KMS-11 (cell line): ENCODE results near the gene CCDC102A.

Experiments
- H2AFZ ChIP-seq: fragments of 200-600 bp; sonication (generic); 2 replicates; pipeline ENCODE4 v1.6.1; 2016; ENCODE audit warnings: antibody characterized with exemption, mixed run types, low read depth
- H3K27ac ChIP-seq: fragments of 200-600 bp; sonication (generic); 2 replicates; pipeline ENCODE4 v1.6.1; 2016; ENCODE audit warnings: mild to moderate bottlenecking, mixed run types
- H3K27me3 ChIP-seq: fragments of 200-600 bp; sonication (generic); 2 replicates; pipeline ENCODE4 v1.6.1; 2017; ENCODE audit warnings: mild to moderate bottlenecking, low read depth, mixed run types, moderate library complexity; ENCODE audit not compliant: insufficient read depth
- H3K36me3 ChIP-seq: fragments of 200-600 bp; sonication (generic); 2 replicates; pipeline ENCODE4 v1.6.1; 2017; ENCODE audit warnings: mild to moderate bottlenecking, mixed run types; ENCODE audit not compliant: insufficient read depth
- H3K4me1 ChIP-seq: fragments of 200-600 bp; sonication (generic); 2 replicates; pipeline ENCODE4 v1.6.1; 2016; ENCODE audit warnings: mild to moderate bottlenecking, low read depth, mixed run types; ENCODE audit not compliant: poor library complexity, severe bottlenecking
- H3K4me2 ChIP-seq: fragments of 200-600 bp; sonication (generic); 2 replicates; pipeline ENCODE4 v1.7.0; 2016; ENCODE audit warnings: mild to moderate bottlenecking, mixed run types
- H3K4me3 ChIP-seq: fragments of 200-600 bp; sonication (generic); IDR thresholded peaks from 2 replicates; pipeline ENCODE4 v1.6.1; 2017; ENCODE audit warnings: low read depth, low read length, mixed read lengths; ENCODE audit not compliant: insufficient read depth
- H3K79me2 ChIP-seq: fragments of 200-600 bp; sonication (generic); 2 replicates; pipeline ENCODE4 v1.6.1; 2016; ENCODE audit warnings: low read depth, mixed run types; ENCODE audit not compliant: insufficient read depth
- H3K9ac ChIP-seq: fragments of 200-600 bp; sonication (generic); 2 replicates; pipeline ENCODE4 v1.6.1; 2016; ENCODE audit warnings: mild to moderate bottlenecking, mixed run types
- H4K20me1 ChIP-seq: fragments of 200-600 bp; sonication (generic); 2 replicates; pipeline ENCODE4 v1.6.1; 2016; ENCODE audit warnings: mild to moderate bottlenecking, mixed run types; ENCODE audit not compliant: insufficient read depth
- CTCF ChIP-seq: fragments of 200-600 bp; sonication (generic); conservative IDR thresholded peaks from 2 replicates; pipeline ENCODE4 v1.6.1; 2017; ENCODE audit warnings: low read depth, mild to moderate bottlenecking, antibody characterized with exemption, low read length, moderate library complexity, mixed read lengths

CCDC102A gene

GRCh38 chr16:57518520-57518919, 17.9 kb downstream of the CCDC102A start:
- no peak overlapping the region for H3K4me3 ChIP-seq
- no peak for TF ChIP-seq CTCF
- H3K4me2 ChIP-seq, result no peak overlapping the region
- H3K79me2 ChIP-seq, result no peaks in the 10 kb centered on the region
- H4K20me1 ChIP-seq, result no peaks in the 10 kb centered on the region
- no peak overlapping the region for H2AFZ ChIP-seq
- no peaks in the 10 kb centered on the region for H3K27me3 ChIP-seq
- H3K36me3 ChIP-seq, result no peaks in the 10 kb centered on the region
- no peaks in the 10 kb centered on the region for H3K4me1 ChIP-seq
- H3K9ac ChIP-seq, result no peak overlapping the region
- no peak overlapping the region for H3K27ac ChIP-seq

GRCh38 chr16:57517397-57518367, 18.7 kb downstream of the CCDC102A start:
- no peaks in the 10 kb centered on the region for H4K20me1 ChIP-seq
- H2AFZ ChIP-seq, result no peak overlapping the region
- no peaks in the 10 kb centered on the region for H3K4me1 ChIP-seq
- TF ChIP-seq CTCF, result no peak
- no peaks in the 10 kb centered on the region for H3K27me3 ChIP-seq
- no peaks in the 10 kb centered on the region for H3K36me3 ChIP-seq
- H3K9ac ChIP-seq, result no peak overlapping the region
- H3K79me2 ChIP-seq, result no peaks in the 10 kb centered on the region
- no peak overlapping the region for H3K4me2 ChIP-seq
- no peak overlapping the region for H3K27ac ChIP-seq
- no peak overlapping the region for H3K4me3 ChIP-seq

- Histone ChIP-seq H4K20me1 (no peaks in the 10 kb centered on the region), H3K4me3 (no peak overlapping the region), H3K4me2 (no peak overlapping the region), H3K27me3 (no peaks in the 10 kb centered on the region), H3K9ac (no peak overlapping the region), H3K4me1 (no peaks in the 10 kb centered on the region), H3K27ac (no peak overlapping the region), H3K36me3 (no peaks in the 10 kb centered on the region), H2AFZ (no peak overlapping the region), H3K79me2 (no peaks in the 10 kb centered on the region)
- TF ChIP-seq CTCF, result no peak
Observed at GRCh38 chr16:57516773-57517172, 19.6 kb downstream of the CCDC102A start.

- H3K4me1 ChIP-seq, result no peaks in the 10 kb centered on the region
- H3K79me2 ChIP-seq, result no peaks in the 10 kb centered on the region
- no peaks in the 10 kb centered on the region for H3K36me3 ChIP-seq
- no peak overlapping the region for H3K27ac ChIP-seq
- H4K20me1 ChIP-seq, result no peaks in the 10 kb centered on the region
- no peak for TF ChIP-seq CTCF
- H3K27me3 ChIP-seq, result no peaks in the 10 kb centered on the region
- no peak overlapping the region for H3K9ac ChIP-seq
- no peak overlapping the region for H3K4me3 ChIP-seq
- H2AFZ ChIP-seq, result no peak overlapping the region
- H3K4me2 ChIP-seq, result no peak overlapping the region
Observed at GRCh38 chr16:57516176-57516725, 20.1 kb downstream of the CCDC102A start.
